Keratinocyte (primary cell): Measurements from ENCODE around the gene SEC62.

Source experiments
- EZH2 ChIP-seq: IDR thresholded peaks from one replicate; pipeline ENCODE4 v1.6.1; 2012; ENCODE audit warnings: inconsistent platforms, mild to moderate bottlenecking, low read length, moderate library complexity
- TF ChIP-seq, protein P1 (sequence below), 3 experiments: IDR thresholded peaks in 1 of 3; conservative IDR thresholded peaks in 1 of 3; optimal IDR thresholded peaks in 1 of 3; 2 replicates in 2 of 3; 3 replicates in 1 of 3; pipeline versions ENCODE3 to v1.5.1; 2011; ENCODE audit warnings: low read length in 3 of 3, mild to moderate bottlenecking in 3 of 3, moderate library complexity in 2 of 3, control low read depth in 1 of 3, inconsistent platforms in 1 of 3; ENCODE audit not compliant: insufficient read depth in 2 of 3; ENCODE audit errors: extremely low read depth in 1 of 3

DNA sequence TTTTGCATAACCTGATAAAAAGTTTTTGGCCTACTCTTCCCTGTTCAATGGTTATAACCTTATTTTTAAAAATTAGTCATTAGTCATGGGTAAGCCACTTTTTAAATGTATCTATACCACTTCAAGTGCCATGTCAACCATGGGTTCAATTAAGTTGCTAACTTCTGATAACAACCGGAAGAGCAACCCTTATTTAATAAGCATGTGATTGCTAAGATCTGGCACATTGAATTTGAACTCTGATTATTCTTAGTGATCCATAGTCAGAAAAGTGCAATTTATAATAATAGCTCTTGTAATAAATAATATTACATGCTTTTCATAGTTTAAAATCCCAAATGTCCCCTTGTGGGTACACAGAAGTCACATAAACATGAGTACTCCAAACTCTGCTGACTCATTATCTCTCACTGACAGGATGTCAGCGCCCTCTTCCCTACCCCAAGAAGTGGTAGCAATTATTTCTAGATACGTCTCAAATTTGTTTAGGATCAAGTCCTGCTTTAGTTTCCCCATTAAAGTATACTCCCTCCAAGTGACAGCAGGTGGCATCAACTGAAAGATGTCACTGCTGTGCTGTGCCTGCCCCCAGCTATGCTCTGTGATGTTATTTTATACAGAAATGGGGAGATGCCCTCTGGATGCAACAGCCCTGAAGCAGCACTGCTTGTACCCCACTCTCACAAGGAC lies 36.6 kb upstream of the SEC62 start:
- TF ChIP-seq, protein P1, sequence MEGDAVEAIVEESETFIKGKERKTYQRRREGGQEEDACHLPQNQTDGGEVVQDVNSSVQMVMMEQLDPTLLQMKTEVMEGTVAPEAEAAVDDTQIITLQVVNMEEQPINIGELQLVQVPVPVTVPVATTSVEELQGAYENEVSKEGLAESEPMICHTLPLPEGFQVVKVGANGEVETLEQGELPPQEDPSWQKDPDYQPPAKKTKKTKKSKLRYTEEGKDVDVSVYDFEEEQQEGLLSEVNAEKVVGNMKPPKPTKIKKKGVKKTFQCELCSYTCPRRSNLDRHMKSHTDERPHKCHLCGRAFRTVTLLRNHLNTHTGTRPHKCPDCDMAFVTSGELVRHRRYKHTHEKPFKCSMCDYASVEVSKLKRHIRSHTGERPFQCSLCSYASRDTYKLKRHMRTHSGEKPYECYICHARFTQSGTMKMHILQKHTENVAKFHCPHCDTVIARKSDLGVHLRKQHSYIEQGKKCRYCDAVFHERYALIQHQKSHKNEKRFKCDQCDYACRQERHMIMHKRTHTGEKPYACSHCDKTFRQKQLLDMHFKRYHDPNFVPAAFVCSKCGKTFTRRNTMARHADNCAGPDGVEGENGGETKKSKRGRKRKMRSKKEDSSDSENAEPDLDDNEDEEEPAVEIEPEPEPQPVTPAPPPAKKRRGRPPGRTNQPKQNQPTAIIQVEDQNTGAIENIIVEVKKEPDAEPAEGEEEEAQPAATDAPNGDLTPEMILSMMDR (optimal IDR thresholded peaks at IDR 0.05 in 1 of 3, IDR thresholded peaks at IDR 0.05 in 1 of 3, conservative IDR thresholded peaks at IDR 0.05 in 1 of 3; ENCODE audit: extremely low read depth in 1 of 3, insufficient read depth in 2 of 3, low read length in 3 of 3): no peak
- TF ChIP-seq EZH2: no peak
